ENCODE measurements around the gene DGAT2. TPM values are rescaled to one million over a fixed set of nuclear protein-coding genes. Genes with fewer than 3 reads are reported as not detected.

The DGAT2 gene
- total RNA-seq, 1 donor from 2014 or later, result 7.4 TPM

DNA sequence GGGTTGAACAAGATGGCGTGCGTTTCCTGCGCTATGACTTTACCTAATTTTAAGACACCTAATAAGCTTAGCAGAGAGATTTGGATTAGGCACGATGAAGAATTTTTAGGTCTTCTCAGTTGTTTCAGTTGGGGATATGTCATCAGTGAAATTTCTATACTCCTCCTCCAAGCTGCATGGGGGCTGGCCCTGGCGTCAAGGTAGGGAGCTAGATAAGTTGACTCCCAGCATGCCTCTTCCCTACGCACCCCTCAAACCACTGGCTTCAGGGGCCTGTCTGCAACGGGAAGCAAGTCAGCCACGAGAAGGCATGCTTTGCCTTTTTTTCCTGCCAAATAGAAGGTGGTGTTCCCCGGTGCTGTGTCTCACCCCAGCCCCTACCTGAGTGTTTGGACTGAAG, 13.3 kb downstream of the DGAT2 start:
- no peak for ATAC-seq
- intact Hi-C loops (cut with DNase I), result no loop called here
- H3K36me3 ChIP-seq, result no peaks in the 10 kb centered on the region
- H3K27ac ChIP-seq, result no peak overlapping the region
- no peaks in the 10 kb centered on the region for H3K4me1 ChIP-seq
- DNase-seq, result no peak
- H3K27me3 ChIP-seq (ENCODE audit: low read depth), result no peaks in the 10 kb centered on the region
- no peaks in the 10 kb centered on the region for H3K9me3 ChIP-seq
- no peak overlapping the region for H3K4me3 ChIP-seq
- TF ChIP-seq, protein P1, sequence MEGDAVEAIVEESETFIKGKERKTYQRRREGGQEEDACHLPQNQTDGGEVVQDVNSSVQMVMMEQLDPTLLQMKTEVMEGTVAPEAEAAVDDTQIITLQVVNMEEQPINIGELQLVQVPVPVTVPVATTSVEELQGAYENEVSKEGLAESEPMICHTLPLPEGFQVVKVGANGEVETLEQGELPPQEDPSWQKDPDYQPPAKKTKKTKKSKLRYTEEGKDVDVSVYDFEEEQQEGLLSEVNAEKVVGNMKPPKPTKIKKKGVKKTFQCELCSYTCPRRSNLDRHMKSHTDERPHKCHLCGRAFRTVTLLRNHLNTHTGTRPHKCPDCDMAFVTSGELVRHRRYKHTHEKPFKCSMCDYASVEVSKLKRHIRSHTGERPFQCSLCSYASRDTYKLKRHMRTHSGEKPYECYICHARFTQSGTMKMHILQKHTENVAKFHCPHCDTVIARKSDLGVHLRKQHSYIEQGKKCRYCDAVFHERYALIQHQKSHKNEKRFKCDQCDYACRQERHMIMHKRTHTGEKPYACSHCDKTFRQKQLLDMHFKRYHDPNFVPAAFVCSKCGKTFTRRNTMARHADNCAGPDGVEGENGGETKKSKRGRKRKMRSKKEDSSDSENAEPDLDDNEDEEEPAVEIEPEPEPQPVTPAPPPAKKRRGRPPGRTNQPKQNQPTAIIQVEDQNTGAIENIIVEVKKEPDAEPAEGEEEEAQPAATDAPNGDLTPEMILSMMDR (IDR thresholded peaks at IDR 0.05), result no peak

GRCh38 chr11:75782540-75783263, 14.1 kb downstream of the DGAT2 start:
- H3K4me1 ChIP-seq, result no peaks in the 10 kb centered on the region
- TF ChIP-seq, protein P1 (IDR thresholded peaks at IDR 0.05), result no peak
- ATAC-seq (no peak), DNase-seq (no peak)
- no peaks in the 10 kb centered on the region for H3K36me3 ChIP-seq
- intact Hi-C loops (cut with DNase I), result no loop called here
- H3K4me3 ChIP-seq, result no peak overlapping the region
- no peak overlapping the region for H3K27ac ChIP-seq
- no peaks in the 10 kb centered on the region for H3K27me3 ChIP-seq (ENCODE audit: low read depth)
- H3K9me3 ChIP-seq, result no peaks in the 10 kb centered on the region

DNA sequence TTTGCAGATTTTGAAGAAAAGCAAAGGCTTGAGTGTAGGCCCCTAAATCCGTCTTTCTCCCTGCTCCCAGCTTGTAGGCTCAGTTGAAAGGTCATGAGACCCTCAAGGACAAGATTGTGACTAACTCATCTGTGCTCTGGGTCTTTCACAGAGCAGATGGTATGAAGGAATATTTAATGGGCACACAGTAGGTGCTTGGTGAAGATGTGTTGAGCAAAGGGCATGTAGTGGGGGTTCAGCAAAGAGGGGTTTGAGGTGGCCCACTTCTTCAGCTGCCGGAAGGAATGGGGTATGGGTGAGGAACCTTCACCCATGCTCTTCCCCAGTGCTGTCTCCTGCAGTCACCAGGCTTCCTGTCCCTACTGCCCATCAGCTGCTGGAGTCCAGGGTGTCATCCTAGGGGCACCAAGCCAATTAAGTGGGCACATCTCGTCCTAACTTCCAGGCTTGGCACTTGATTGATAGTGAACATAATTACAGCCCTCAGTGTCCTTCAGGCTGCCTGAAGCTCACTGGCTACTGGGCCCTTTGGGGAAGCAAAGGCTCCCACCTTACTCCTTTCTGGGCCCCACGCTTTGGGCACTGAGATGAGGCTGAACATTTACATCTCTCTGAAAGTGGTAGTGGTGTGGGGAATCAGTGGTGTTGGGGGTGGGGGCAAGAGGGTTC, 15.0 kb downstream of the DGAT2 start:
- TF ChIP-seq, protein P1 (IDR thresholded peaks at IDR 0.05), result no peak
- no peaks in the 10 kb centered on the region for H3K36me3 ChIP-seq
- intact Hi-C loops (cut with DNase I), result no loop called here
- ATAC-seq (no peak), DNase-seq (no peak)
- no peaks in the 10 kb centered on the region for H3K27me3 ChIP-seq (ENCODE audit: low read depth)
- no peak overlapping the region for H3K4me3 ChIP-seq
- no peaks in the 10 kb centered on the region for H3K9me3 ChIP-seq
- no peaks in the 10 kb centered on the region for H3K4me1 ChIP-seq
- no peak overlapping the region for H3K27ac ChIP-seq

DNA sequence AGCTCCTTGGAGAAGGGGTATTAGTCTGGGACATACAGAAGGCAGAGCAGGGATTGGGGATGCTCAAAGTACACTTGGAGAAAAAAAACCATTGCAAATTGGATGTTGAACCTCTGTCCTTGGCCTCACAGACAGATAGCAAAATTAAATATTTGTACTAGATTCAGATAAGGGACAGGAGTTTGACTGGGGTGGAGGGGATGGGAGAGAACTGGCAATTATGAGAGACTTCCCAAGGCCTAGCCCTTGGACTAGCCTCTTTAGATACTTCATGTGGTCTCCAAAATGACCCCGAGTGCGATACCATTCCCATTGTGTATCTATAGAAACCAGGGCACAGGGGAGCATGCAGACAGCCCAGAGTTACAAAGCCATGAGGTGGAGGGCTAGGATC, 15.5 kb downstream of the DGAT2 start:
- TF ChIP-seq, protein P1 (IDR thresholded peaks at IDR 0.05), result no peak
- ATAC-seq (no peak), DNase-seq (no peak)
- H3K9me3 ChIP-seq, result no peaks in the 10 kb centered on the region
- H3K27me3 ChIP-seq (ENCODE audit: low read depth), result no peaks in the 10 kb centered on the region
- H3K4me1 ChIP-seq, result no peaks in the 10 kb centered on the region
- no peak overlapping the region for H3K27ac ChIP-seq
- H3K4me3 ChIP-seq, result no peak overlapping the region
- intact Hi-C loops (cut with DNase I), result no loop called here
- H3K36me3 ChIP-seq, result no peaks in the 10 kb centered on the region

DNA sequence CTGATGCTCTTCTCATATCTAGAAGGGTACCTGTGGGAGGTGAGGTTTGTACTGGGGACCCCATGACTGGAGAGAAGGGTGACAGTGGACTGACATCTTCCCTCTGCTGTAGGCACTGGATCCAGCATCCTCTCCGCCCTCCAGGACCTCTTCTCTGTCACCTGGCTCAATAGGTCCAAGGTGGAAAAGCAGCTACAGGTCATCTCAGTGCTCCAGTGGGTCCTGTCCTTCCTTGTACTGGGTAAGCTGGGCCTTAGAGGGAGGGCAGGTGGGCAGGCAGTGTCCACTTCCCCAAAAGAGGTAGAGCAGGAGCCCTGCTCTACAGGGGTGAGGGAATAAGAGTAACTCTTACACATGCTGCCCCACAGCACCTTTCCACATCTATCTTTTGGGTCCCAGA, 15.9 kb downstream of the DGAT2 start:
- H3K27ac ChIP-seq, result no peak overlapping the region
- DNase-seq, result no peak
- H3K36me3 ChIP-seq, result no peaks in the 10 kb centered on the region
- H3K4me1 ChIP-seq, result no peaks in the 10 kb centered on the region
- ATAC-seq, result no peak
- no peak overlapping the region for H3K4me3 ChIP-seq
- intact Hi-C loops (cut with DNase I), result no loop called here
- H3K9me3 ChIP-seq, result no peaks in the 10 kb centered on the region
- H3K27me3 ChIP-seq (ENCODE audit: low read depth), result no peaks in the 10 kb centered on the region
- TF ChIP-seq, protein P1 (IDR thresholded peaks at IDR 0.05), result no peak

All from lower lobe of right lung (tissue), 2 donors.